GM12878 (cell line): Measurements from ENCODE around the gene MAPRE3. TPM values are rescaled to one million over a fixed set of nuclear protein-coding genes. Genes with fewer than 3 reads are reported as not detected.

Source experiments
- ATAC-seq: fragments of 200-7000 bp; cut with Tn5 transposase; 3 replicates; pipeline ENCODE4 v1.9.1; 2020; ENCODE audit warnings: mild to moderate bottlenecking, moderate library complexity
- BruUV-seq: library from RNA; stranded (reverse); fragments of 400-500 nt; replicated peaks from 2 replicates; lab custom pipeline; 2021; lab: Mats Ljungman, UMichigan
- CTCF ChIA-PET: fragments of 300-600 bp; sonication (Branson Sonifier 250); formaldehyde crosslinking; extraction: SDS; loops from one replicate; lab custom pipeline; 2021; ENCODE audit warnings: inconsistent platforms; lab: Yijun Ruan, JAX
- POLR2A ChIA-PET: fragments of 350-600 bp; formaldehyde crosslinking; extraction: SDS; loops from one replicate; lab custom pipeline; 2021; ENCODE audit warnings: inconsistent platforms; lab: Charles Lee
- RAD21 ChIA-PET: fragments of 300-600 bp; sonication (Branson Sonifier 250); formaldehyde crosslinking; loops from one replicate; lab custom pipeline; 2023; ENCODE audit warnings: antibody characterized with exemption; ENCODE audit not compliant: unreplicated experiment; lab: Charles Lee
- SMC1A ChIA-PET: fragments of 300-600 bp; sonication (Branson Sonifier 250); formaldehyde crosslinking; loops from one replicate; lab custom pipeline; 2023; ENCODE audit not compliant: unreplicated experiment, uncharacterized antibody; lab: Charles Lee
- DNase-seq: peaks from one replicate; pipeline ENCODE4 v3.0.0-alpha.2; 2011; ENCODE audit warnings: low read depth, low spot score
- FAIRE-seq: peaks from 3 replicates; lab custom pipeline; 2011; peaks lifted over from hg19 to GRCh38; lab: Jason Lieb, UNC
- H2AFZ ChIP-seq: 2 replicates; pipeline ENCODE4 v1.6.0; 2011; ENCODE audit warnings: low read depth, low read length, control low read depth; ENCODE audit not compliant: control insufficient read depth
- H3K27ac ChIP-seq: 2 replicates; pipeline ENCODE4 v1.5.1; 2011; ENCODE audit warnings: control low read depth; ENCODE audit not compliant: control insufficient read depth, insufficient read depth
- H3K27me3 ChIP-seq, 2 experiments: replicated peaks in 1 of 2; 2 replicates each; pipeline versions ENCODE4 v1.6.0 to v1.6.1; 2011; ENCODE audit warnings: low read length in 1 of 2; ENCODE audit not compliant: control insufficient read depth in 2 of 2, insufficient read depth in 2 of 2
- H3K36me3 ChIP-seq, 2 experiments: 2 replicates each; pipeline ENCODE4 v1.5.1; 2011; ENCODE audit warnings: low read length in 1 of 2; ENCODE audit not compliant: control insufficient read depth in 2 of 2, insufficient read depth in 2 of 2
- H3K4me1 ChIP-seq: 2 replicates; pipeline ENCODE4 v1.6.1; 2011; ENCODE audit warnings: mild to moderate bottlenecking, low read length, moderate library complexity, mixed read lengths; ENCODE audit not compliant: control insufficient read depth, insufficient read depth
- H3K4me2 ChIP-seq: 2 replicates; pipeline ENCODE4 v1.6.0; 2011; ENCODE audit warnings: control low read depth; ENCODE audit not compliant: control insufficient read depth, insufficient read depth
- H3K4me3 ChIP-seq: fragments of 200-600 bp; sonication (generic); 2 replicates; pipeline ENCODE4 v1.5.1; 2016
- H3K79me2 ChIP-seq: 2 replicates; pipeline ENCODE4 v1.6.0; 2011; ENCODE audit warnings: low read length; ENCODE audit not compliant: control insufficient read depth, insufficient read depth
- H3K9ac ChIP-seq: 2 replicates; pipeline ENCODE4 v1.8.0; 2011; ENCODE audit warnings: low read length, control low read depth, mixed read lengths; ENCODE audit not compliant: control insufficient read depth, insufficient read depth
- H3K9me3 ChIP-seq: replicated peaks from 3 replicates; pipeline ENCODE4 v1.5.1; 2011; ENCODE audit warnings: mild to moderate bottlenecking, low read length; ENCODE audit not compliant: control insufficient read depth, insufficient read depth
- H4K20me1 ChIP-seq: 2 replicates; pipeline ENCODE4 v1.6.0; 2011; ENCODE audit not compliant: control insufficient read depth, insufficient read depth
- ESRRA ChIP-seq: IDR thresholded peaks from 2 replicates; pipeline ENCODE4 v1.6.1; 2012; ENCODE audit warnings: mild to moderate bottlenecking, low read length, improper control_type of control experiment
- ETV6 ChIP-seq, 2 experiments: fragments of 450-650 bp in 1 of 2; IDR thresholded peaks in 1 of 2; conservative IDR thresholded peaks in 1 of 2; 2 replicates each; pipeline ENCODE4 v1.6.1; 2014; ENCODE audit warnings: antibody characterized with exemption in 1 of 2, borderline replicate concordance in 1 of 2, low read depth in 1 of 2, mild to moderate bottlenecking in 1 of 2, moderate library complexity in 1 of 2
- GABPA ChIP-seq: IDR thresholded peaks from 2 replicates; pipeline ENCODE4 v1.6.1; 2014; ENCODE audit warnings: antibody characterized with exemption, low read depth, mild to moderate bottlenecking, inconsistent platforms
- MEF2A ChIP-seq: IDR thresholded peaks from 2 replicates; pipeline ENCODE4 v1.6.1; 2011; ENCODE audit warnings: low read depth, mild to moderate bottlenecking, low read length, moderate library complexity; ENCODE audit not compliant: insufficient read depth
- MYC ChIP-seq: IDR thresholded peaks from 2 replicates; pipeline ENCODE4 v1.6.1; 2011; ENCODE audit warnings: mild to moderate bottlenecking, low read length, moderate library complexity, inconsistent platforms; ENCODE audit not compliant: insufficient read depth, insufficient replicate concordance, insufficient read length, severe bottlenecking
- NFYA ChIP-seq: IDR thresholded peaks from 2 replicates; pipeline ENCODE4 v1.6.1; 2011; ENCODE audit warnings: low read depth, mild to moderate bottlenecking, low read length, improper control_type of control experiment, borderline replicate concordance
- POLR2A ChIP-seq: IDR thresholded peaks from 2 replicates; pipeline ENCODE4 v1.6.1; 2011; ENCODE audit warnings: low read depth, mild to moderate bottlenecking, low read length
- POLR2AphosphoS5 ChIP-seq: IDR thresholded peaks from 2 replicates; pipeline ENCODE4 v1.6.1; 2011; ENCODE audit warnings: mild to moderate bottlenecking, low read length, inconsistent platforms
- SMAD1 ChIP-seq: fragments of 450-650 bp; IDR thresholded peaks from 2 replicates; pipeline ENCODE4 v1.6.1; 2018; ENCODE audit warnings: mild to moderate bottlenecking, low read depth; ENCODE audit not compliant: partially characterized antibody
- SUZ12 ChIP-seq: fragments of 200-600 bp; sonication (generic); IDR thresholded peaks from one replicate; pipeline ENCODE4 v1.6.1; 2018; ENCODE audit warnings: antibody characterized with exemption, mild to moderate bottlenecking; ENCODE audit not compliant: unreplicated experiment
- YBX1 ChIP-seq: fragments of 450-650 bp; IDR thresholded peaks from 2 replicates; pipeline ENCODE4 v1.6.1; 2016; ENCODE audit warnings: antibody characterized with exemption
- WGBS: methylation state at CpG from one replicate; pipeline ENCODE4 v1.1.6; 2016; ENCODE audit warnings: low lambda C conversion rate; ENCODE audit not compliant: insufficient replicate concordance, insufficient coverage; ENCODE audit errors: missing lambda C conversion rate; 5-methylcytosine and 5-hydroxymethylcytosine counted together
- in situ Hi-C: fragments of 300-500 bp; cut with MboI; formaldehyde crosslinking; loops from 9 replicates; pipeline ENCODE4 v1.14.3; 2018; ENCODE audit warnings: mixed read lengths
- intact Hi-C: fragments of 100-400 bp; cut with micrococcal nuclease; formaldehyde crosslinking; loops from one replicate; pipeline ENCODE4 v1.14.2; 2022; ENCODE audit not compliant: unreplicated experiment
- polyA plus RNA-seq, 11 experiments: library from polyadenylated mRNA; depleted of rRNA in 4 of 11; unstranded in 6 of 11; stranded (reverse) in 5 of 11; fragments of >200 nt; fragmentation: Nextera tagmentation in 4 of 11; fragmentation: Illumina TruSeq in 1 of 11; extraction: Ambion mirVana in 4 of 11; extraction: Trizol in 1 of 11; gene quantifications; 1 replicate in 1 of 11; 2 replicates in 10 of 11; pipeline versions ENCODE4 v1.2.1 to v1.2.3, GENCODE V29; 2011 to 2016; ENCODE audit warnings: inconsistent platforms in 2 of 11, missing spikeins in 2 of 11, low read depth in 1 of 11
- total RNA-seq, 4 experiments: library from RNA; depleted of rRNA in 3 of 4; stranded (reverse); fragments of >200 nt in 3 of 4; fragmentation: Illumina TruSeq in 1 of 4; extraction: Trizol in 1 of 4; gene quantifications; 2 replicates each; pipeline versions ENCODE4 v1.2.1 to v1.2.3, GENCODE V29; 2013 to 2021

MAPRE3 gene
- total and polyA plus RNA-seq, 10 of the 15 experiments (the other 5 are each of a cell fraction or from before 2014, with no cell fraction given), result 0.03 to 1.3 (median 0.73) TPM; not detected in 1

DNA sequence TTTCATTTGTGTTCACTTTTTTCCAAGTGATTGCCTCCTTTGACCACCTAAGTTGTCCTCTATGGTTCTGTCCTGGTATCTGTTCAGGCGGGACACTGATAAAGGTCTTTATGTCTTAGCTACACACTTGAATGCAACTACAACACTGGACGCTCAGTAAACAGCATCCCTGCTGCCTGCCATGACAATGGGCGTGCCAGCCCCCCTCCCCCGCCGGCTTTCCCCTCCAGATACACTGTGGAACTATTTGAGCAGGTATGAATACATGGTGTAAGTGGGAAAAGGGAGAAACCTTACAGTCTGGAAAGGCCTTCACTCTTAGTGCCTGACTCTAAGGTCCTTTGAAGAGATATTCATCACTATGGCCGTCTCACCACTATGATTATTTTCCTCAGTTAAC lies 86.7 kb downstream of the MAPRE3 start:
- ChIA-PET CTCF (interaction anchor here (0.6 kb wide), 1 partner anchor 223 kb away, joined by 3 read pairs; no protein-coding TSS in a partner anchor), SMC1A (no interaction called here), RAD21 (no interaction called here), POLR2A (interaction anchor here (0.7 to 8.9 kb wide), 2 partner anchors 12 to 310 kb away, joined by 3 to 139 read pairs; partner anchors contain the start of gene OST4)
- no peaks in the 10 kb centered on the region for H3K27me3 ChIP-seq
- intact Hi-C loops (no loop called here), in situ Hi-C loops (no loop called here)
- DNase-seq (no peak), FAIRE-seq (no peak), ATAC-seq (no peak)
- TF ChIP-seq SUZ12 (no peak), GABPA (no peak), SMAD1 (no peak), MYC (no peak)
- no peak overlapping the region for H2AFZ ChIP-seq
- peaks cover 3% of the 10 kb centered on the region; the same call in 1 of the 2 replicates for H3K4me1 ChIP-seq
- H3K9me3 ChIP-seq, result no peaks in the 10 kb centered on the region
- no peak overlapping the region for H3K27ac ChIP-seq
- H3K4me3 ChIP-seq, result no peak overlapping the region
- H4K20me1 ChIP-seq, result no peaks in the 10 kb centered on the region
- no peak overlapping the region for H3K4me2 ChIP-seq
- peaks cover 3 to 27% of the 10 kb centered on the region in 2 experiments for H3K36me3 ChIP-seq
- no peaks in the 10 kb centered on the region for H3K79me2 ChIP-seq
- WGBS, result 71% methylated on average over 6 of the region's 6 CpGs
- no TSS peak for BruUV-seq
- H3K9ac ChIP-seq, result no peak overlapping the region

DNA sequence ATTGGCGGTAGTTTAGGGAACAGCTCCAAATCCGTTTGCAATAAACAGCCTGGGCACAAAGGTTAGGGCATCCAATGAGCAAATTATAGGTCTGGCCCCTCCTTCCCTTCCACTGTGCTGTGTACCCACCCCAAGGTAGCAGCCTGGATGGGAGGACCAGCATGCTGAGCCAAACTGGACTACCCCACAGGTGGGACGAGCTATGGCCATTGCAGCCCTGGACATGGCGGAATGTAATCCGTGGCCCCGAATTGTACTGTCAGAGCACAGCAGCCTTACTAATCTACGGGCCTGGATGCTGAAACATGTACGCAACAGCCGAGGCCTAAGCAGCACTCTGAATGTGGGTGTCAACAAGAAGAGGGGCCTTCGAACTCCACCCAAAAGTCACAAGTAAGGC lies 87.8 kb downstream of the MAPRE3 start:
- Histone ChIP-seq H3K79me2 (no peaks in the 10 kb centered on the region), H3K4me3 (no peak overlapping the region), H3K4me2 (no peak overlapping the region), H3K4me1 (no peaks in the 10 kb centered on the region), H2AFZ (no peak overlapping the region), H3K36me3 (peaks cover 3 to 24% of the 10 kb centered on the region in 2 experiments), H3K27ac (no peak overlapping the region), H3K9me3 (no peaks in the 10 kb centered on the region), H4K20me1 (no peaks in the 10 kb centered on the region), H3K9ac (no peak overlapping the region), H3K27me3 (no peaks in the 10 kb centered on the region)
- ChIA-PET POLR2A (interaction anchor here (0.7 to 0.9 kb wide), 2 partner anchors 10 to 309 kb away, joined by 3 to 4 read pairs; no protein-coding TSS in a partner anchor), RAD21 (interaction anchor here (1.1 kb wide), 1 partner anchor 8 kb away, joined by 3 read pairs; no protein-coding TSS in a partner anchor), SMC1A (interaction anchor here (0.6 to 1.0 kb wide), 3 partner anchors 16 to 1168 kb away, joined by 3 read pairs; no protein-coding TSS in a partner anchor), CTCF (interaction anchor here (1.0 kb wide), 1 partner anchor 10 kb away, joined by 3 read pairs; no protein-coding TSS in a partner anchor)
- no peak for DNase-seq
- intact Hi-C loops, result no loop called here
- no peak for ATAC-seq
- no TSS peak for BruUV-seq
- in situ Hi-C loops, result no loop called here
- TF ChIP-seq ETV6 (conservative IDR thresholded peaks at IDR 0.05 in 1 of 2, IDR thresholded peaks at IDR 0.05 in 1 of 2; ENCODE audit: borderline replicate concordance in 1 of 2, low read depth in 1 of 2) (no peak), NFYA (no peak), POLR2A (peak; percentile 62), MEF2A (no peak), YBX1 (no peak), ESRRA (no peak), POLR2AphosphoS5 (peak; percentile 26; the same call in 1 of the 2 replicates)
- 87% methylated on average over 10 of the region's 10 CpGs for WGBS
- FAIRE-seq, result no peak
